Endothelial cell of umbilical vein (primary cell): Measurements from ENCODE around the gene SLF2.
A peak's percentile ranks its signal among the peaks of the same experiment; 100 is the strongest.

Experiments used
- CTCF ChIP-seq, 2 donors: IDR thresholded peaks; 1 replicate in 1 of 2; 2 replicates in 1 of 2; pipeline ENCODE4 v1.5.1; 2011; ENCODE audit warnings: low read length in 2 of 2, mild to moderate bottlenecking in 2 of 2, moderate library complexity in 2 of 2, control low read depth in 1 of 2, inconsistent platforms in 1 of 2, low read depth in 1 of 2; ENCODE audit not compliant: insufficient read depth in 1 of 2; ENCODE audit errors: extremely low read depth in 1 of 2
- EZH2 ChIP-seq: IDR thresholded peaks from 2 replicates; pipeline ENCODE4 v1.6.1; 2012; ENCODE audit warnings: borderline replicate concordance, low read depth, mild to moderate bottlenecking, moderate library complexity, low read length, inconsistent platforms; ENCODE audit not compliant: severe bottlenecking
- FOS ChIP-seq: IDR thresholded peaks from 2 replicates; pipeline ENCODE4 v1.6.1; 2011; ENCODE audit warnings: mild to moderate bottlenecking, low read length, moderate library complexity, borderline replicate concordance; ENCODE audit not compliant: insufficient read depth
- GATA2 ChIP-seq: IDR thresholded peaks from 2 replicates; pipeline ENCODE4 v1.7.0; 2011; ENCODE audit warnings: low read depth, mild to moderate bottlenecking, moderate library complexity, mixed read lengths, low read length; ENCODE audit not compliant: insufficient read length, insufficient read depth
- JUN ChIP-seq: IDR thresholded peaks from 2 replicates; pipeline ENCODE4 v1.6.1; 2011; ENCODE audit warnings: borderline replicate concordance, low read depth; ENCODE audit not compliant: insufficient read length, insufficient read depth
- MYC ChIP-seq: IDR thresholded peaks from one replicate; pipeline ENCODE4 v1.6.1; 2011; ENCODE audit warnings: mild to moderate bottlenecking, low read depth, low read length
- POLR2A ChIP-seq: IDR thresholded peaks from 2 replicates; pipeline ENCODE4 v1.6.1; 2012; ENCODE audit warnings: low read depth, mild to moderate bottlenecking, control low read depth, low read length
- POLR2AphosphoS5 ChIP-seq: IDR thresholded peaks from 2 replicates; pipeline ENCODE4 v1.6.1; 2012; ENCODE audit warnings: low read depth, mild to moderate bottlenecking, control low read depth, low read length, moderate library complexity; ENCODE audit not compliant: insufficient read depth

GRCh38 chr10:100878291-100878910, 34.4 kb upstream of the SLF2 start:
- TF ChIP-seq CTCF (IDR thresholded peaks at IDR 0.05; ENCODE audit: extremely low read depth in 1 of 2, insufficient read depth in 1 of 2, low read depth in 1 of 2, low read length in 2 of 2) (peak; percentile 62 to 77), POLR2A (no peak), POLR2AphosphoS5 (no peak), EZH2 (no peak), MYC (no peak), JUN (no peak), FOS (no peak), GATA2 (no peak)
